NCI-H2107 treated with DMSO at 0.1 percent for 48 hours (cell line): Measurements from ENCODE around the gene TMEM123.

ENCODE experiments used
- DNase-seq: peaks from one replicate; lab custom pipeline; 2025; ENCODE audit not compliant: unreplicated experiment; lab: John Stamatoyannopoulos, UW

The TMEM123 gene

DNA sequence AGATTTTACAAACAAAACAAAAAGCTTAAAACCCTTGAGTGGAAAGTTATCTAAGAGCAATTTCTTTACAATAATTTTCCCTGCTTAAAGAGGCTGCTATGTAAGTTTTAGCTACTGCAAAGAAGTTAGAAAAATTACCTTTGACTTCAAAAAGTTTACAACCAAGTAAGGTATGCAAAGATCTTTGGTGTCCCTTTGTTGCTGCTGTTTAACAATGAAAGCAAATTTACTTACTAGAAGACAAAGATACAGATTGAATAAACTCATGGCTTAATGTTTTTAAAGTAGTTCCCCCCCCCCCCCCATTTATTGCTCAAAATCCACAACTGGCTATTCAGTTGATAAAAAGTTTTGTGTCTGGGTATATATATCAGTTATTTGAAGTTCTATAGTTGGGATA, 26.0 kb downstream of the TMEM123 start:
- DNase-seq = no peak

DNA sequence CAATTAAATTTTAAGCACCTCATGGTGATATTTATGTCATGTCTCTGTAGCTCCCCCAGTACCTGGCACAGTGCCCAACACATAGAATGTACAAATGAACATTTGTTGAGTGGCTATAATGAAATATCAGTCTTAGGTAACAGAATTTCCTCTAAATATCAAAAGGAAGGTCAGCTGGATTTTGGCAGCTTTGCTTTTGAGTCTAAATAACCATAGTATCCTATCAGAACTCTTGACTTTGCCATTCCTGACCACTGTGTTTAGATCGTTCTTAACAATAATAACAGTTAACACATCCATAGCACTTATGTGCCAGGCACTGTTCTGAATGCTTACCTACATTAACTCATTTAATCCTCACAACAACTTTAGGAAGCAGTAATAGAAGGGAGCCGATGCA, 26.6 kb downstream of the TMEM123 start:
- DNase-seq = no peak

DNA sequence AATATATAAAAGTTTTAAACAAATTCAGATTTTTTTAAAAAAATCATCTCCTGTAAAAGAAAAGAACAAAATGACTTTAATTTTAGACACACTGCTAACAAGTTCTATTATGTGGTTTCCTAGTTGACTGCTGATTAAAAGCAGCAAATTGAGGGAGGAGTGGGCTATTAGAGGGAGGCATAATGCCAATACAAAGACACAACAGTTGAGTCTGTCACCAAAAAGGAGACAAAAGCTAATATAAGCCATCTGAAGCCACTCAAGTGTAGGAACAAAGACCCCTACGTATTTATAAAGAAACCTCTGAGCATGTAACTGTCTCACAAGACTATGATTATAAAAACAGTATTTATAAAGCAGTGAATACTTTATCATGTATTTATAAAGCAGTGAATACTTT, 28.6 kb downstream of the TMEM123 start:
- peak; percentile 8 for DNase-seq

DNA sequence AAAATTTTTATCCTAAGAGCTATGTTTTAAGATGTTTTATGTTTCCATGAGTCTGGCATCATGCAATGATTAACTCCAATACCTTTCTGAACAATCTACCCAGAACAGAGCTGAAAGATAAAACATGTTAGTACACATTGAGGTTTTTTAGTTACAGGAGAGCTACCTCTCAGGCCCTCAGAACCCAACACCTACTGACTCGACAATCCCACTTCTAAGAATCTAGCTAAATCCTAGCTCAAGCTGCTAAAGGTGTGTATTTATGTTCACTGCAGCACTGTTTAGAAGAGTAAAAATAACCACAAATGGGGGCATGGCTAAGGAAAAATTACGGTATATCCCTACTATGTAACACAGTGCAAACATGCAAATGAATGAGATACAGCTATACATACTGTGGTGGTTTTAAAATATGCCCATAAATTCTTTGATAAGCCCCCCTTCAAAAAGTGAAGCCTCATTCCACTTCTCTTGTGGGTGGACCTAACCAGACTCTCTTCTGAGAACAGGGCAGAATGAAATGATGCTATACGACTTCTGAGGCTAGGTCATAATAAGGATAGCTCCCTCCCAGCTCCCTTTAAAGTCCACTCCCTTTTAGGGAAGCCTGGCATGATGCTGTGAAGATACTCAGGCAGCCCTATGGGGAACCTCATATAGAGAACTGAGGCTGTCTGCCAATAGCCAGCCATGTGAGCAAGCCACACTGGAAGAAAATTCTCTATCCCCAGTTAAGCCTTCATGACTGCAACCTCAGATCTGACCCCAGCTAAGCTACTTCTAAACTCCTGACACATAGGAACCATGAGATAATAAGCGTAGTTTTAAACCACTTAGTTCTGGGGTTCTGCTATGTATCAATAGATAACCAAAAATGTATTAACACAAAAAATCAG, 29.5 kb downstream of the TMEM123 start:
- no peak for DNase-seq

DNA sequence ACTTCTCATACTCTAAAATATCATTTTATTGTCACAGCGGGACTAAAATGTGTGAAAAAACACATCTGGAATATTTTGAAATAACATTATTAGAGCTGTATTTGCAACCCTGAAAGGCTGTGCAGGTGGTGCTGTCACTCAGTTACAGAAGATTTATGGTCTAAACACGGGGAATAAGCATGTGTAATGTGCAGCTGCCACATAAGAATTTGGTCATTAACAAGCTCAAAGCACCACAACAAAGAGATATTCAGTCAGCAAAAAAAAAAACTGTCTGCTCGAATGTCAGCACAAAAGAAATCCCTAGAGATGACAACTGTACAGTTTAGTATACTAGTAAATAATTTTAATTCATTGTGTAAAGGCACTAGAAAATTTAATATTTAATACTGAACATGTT, 31.3 kb downstream of the TMEM123 start:
- DNase-seq = peak; percentile 89

DNA sequence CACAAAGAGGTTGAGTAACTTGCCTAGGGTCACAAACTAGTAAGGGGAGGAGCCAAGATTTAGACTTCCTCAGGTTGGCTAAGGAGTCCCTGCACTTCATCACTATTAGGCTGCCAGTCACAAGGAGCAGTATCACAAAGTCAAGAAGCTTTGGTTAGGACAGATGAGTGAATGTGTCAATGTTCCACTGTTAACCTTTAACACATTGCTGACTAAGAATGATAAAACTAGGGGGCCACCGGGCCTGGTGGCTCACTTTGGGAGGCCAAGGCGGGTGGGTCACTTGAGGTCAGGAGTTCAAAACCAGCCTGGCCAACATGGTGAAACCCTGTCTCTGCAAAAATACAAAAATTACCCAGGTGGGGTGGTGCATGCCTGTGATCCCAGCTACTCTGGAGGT, 32.0 kb downstream of the TMEM123 start:
- no peak for DNase-seq

DNA sequence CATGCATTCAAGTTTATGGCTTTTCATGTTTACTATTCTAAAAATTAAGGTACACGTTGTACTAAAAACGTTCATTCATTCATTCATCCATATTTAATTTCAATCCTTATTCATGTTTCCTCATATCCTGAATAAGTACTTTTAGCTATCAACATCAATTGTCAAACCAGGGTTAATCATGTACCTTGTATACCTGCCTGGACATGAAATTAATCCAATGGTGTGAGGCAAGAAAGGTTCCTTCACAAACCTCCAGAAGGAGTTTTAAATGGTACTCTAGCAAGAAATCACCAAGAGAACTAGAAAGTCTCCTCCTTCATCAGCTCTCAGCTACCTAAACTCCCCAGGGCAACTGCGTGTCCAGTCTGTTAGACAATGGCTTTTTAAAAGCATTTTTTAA, 33.4 kb downstream of the TMEM123 start:
- no peak for DNase-seq

DNA sequence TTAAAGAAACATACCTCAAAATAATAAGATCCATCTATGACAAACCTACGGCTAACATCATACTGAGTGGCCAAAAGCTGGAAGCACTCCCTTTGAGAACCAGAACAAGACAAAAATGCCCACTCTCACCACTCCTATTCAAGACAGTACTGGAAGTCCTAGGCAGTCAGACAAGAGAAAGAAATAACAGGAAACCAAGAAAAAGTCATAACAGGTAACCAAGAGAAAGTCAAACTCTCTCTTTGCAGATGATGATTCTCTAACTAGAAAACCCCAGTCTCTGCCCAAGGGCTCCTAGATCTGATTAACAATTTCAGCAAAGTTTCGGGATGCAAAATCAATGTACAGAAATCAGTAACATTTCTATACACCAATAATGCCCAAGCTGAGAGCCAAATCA, 35.6 kb downstream of the TMEM123 start:
- no peak for DNase-seq

DNA sequence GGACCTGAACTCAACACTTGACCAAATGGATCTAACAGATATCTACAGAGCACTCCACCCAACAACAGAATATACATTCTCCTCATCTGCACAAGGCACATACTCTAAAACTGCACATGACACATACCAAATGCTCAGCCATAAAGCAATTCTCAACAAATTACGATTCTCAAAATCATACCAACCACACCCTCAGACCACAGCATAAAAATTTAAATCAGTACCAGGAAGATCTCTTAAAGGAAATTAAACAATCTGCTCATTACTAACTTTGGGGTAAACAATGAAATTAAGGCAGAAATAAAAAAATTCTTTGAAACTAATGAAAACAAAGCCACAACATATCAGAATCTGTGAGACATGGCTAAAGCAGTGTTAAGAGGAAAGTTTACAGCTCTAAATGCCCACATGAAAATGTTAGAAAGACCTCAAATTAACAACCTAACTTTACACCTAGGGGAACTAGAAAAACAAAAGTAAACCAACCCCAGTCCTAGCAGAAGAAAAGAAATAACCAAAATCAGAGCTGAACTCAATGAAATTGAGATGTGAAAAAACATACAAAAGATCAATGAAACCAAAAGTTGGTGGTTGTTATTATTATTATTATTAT, 37.2 kb downstream of the TMEM123 start:
- DNase-seq = no peak

DNA sequence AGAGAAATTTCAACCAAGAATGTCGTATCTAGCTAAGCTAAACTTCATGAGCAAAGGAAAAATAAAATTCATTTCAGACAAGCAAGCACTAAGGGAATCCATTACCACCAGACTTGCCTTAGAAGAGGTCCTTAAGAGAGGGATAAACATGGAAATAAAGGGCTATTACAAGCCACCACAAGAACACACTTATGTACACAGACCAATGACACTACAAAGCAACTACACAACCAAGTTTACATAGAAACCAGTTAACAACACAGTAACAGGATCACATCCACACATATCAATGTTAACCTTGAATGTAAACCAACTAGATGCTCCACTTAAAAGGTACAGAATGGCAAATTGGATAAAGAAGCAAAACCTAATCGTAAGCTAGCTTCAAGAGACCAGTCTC, 38.0 kb downstream of the TMEM123 start:
- DNase-seq = peak; percentile 18

DNA sequence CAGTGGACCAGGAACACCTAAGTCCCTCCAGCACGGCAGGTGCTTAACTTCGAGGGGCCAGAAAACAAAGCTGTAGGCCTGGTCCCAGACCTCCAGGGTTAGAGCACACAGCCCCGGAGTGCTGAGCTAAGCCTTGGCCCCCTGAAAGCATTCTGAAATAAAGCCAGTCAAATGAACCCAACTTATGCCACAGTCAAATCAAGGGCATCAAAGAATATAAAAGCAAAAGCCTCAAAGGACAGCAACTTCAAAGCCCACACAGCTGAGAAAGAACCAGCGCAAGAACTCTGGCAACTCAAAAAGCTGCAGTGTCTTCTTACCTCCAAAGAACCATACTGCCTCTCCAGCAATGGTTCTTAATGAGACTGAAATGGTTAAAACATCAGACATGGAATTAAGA, 39.1 kb downstream of the TMEM123 start:
- no peak for DNase-seq

DNA sequence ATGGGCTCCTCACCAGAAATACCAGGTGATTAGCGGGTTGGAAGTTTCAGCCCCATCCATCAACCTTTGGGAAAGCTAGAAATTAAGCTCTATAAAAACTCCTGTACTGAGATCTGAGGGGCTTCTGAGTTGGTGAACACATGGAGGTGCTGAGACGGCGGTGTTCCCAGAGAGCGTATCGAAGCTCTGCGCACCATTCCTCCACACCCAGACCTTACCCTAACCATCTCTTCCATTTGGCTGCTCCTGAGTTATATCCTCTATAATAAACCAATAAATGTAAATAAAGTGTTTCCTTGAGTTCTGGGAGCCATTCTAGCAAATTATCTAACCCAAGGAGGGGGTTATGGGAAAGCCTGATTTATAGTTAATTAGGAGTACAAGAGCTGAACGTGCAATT, 41.4 kb downstream of the TMEM123 start:
- no peak for DNase-seq

DNA sequence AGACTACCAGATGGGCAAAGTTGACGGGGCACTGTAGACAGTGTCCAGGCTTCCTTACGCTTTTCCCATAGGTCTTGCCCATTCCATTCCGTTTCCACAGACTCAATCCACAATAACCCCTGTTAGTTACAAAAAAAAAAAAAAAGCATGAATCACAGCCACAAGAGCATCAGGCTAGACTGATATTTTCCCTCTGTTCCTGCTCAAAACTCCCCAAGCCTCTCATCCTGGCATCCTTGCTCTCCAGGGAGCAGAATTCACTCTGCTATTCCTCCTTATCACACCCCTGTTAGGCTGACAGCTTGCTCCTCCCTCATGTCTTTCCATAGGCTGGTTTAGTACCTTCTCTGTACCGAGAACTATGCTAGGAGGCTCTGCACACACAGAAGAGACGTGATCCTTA, 42.2 kb downstream of the TMEM123 start:
- no peak for DNase-seq

DNA sequence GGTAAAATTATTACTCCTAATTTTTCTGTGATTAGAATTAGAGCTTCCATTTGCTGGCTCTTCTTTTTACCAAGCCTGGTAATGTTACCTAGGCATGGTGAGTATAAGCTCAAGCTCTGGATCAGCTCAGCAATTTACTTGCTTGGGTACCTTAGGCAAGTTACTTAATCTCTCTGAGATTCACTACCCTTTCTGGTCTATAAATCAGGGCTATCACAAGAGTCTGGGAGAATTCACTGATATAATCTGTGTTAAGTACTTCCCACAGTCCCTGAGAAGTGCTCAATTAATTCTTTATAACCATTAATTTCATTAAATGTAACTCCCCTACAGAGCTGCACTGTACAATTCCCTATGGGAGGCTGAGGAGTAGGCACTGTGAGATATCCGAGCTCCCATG, 44.2 kb downstream of the TMEM123 start:
- DNase-seq = no peak

DNA sequence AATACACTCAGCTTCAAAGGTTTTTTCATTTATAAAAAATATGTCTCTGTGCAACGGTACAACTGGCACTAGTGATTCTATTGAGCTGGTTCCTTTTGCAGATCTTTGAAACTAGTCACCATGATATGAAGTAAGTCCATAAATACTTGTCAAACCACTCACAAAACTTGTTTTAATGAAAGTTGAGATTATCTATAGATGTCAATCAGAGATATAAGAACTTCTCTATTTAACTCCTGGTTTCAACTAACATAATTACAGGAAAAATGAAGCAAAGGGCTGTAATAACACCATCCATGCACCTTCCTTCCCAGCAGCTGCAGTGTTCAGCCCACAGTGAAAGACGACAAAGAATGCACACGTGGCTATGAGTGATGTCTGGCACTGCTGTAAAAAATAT, 44.7 kb downstream of the TMEM123 start:
- DNase-seq = no peak

DNA sequence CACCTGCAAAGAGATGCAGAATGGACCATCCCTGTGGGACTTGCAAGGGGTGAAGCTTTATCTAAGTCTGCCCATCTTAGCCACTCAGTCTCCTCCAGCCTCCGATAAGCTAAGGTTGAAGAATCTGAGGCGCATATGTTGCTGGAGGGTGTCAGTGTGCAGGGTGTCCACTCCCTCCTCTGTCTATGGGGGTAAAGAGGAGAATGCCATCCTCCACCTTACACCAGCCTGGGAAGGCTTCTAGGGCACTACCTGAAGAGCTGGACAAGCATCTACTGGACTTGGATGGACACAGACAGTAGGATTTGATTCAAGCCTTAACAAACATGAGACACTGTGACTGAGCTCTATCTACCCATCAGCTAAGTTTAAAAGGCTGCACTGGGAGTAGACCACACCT, 46.5 kb downstream of the TMEM123 start:
- no peak for DNase-seq

DNA sequence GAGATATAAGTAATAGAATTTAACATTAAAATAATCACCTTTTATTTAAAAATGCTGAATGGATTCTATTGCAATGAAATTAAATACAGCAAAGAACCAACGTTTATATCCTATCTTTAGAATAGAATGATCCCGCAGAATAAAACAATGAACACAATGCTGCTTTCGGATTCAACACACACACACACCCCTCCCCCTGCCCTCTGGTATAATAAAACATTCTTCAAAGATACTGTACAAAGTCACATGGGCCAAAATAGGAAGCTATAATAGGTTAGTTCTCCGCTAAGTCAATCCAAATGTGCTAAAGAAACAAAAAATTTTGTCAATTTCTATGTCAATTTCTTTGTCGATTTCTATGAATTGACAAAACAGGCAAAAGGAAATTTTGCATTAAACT, 47.1 kb downstream of the TMEM123 start:
- DNase-seq = no peak

DNA sequence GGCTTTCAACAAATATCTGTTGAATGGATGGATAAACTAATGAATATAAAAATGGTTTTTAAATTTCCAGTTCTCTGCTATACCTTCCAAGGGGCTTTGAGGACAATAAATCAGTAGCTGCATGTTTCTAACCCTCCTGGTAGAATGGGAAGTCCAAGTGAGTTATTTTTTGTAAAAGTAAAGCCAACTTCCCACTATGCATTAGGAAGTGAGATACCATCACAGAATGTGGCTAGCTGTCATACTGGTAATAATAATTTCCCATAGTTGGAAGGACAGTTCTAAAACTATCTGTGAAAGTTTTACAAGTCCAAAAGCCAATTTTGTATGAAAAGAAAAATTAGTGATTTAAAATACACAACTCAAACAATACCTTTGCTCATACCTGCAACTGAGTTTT, 50.0 kb downstream of the TMEM123 start:
- no peak for DNase-seq

DNA sequence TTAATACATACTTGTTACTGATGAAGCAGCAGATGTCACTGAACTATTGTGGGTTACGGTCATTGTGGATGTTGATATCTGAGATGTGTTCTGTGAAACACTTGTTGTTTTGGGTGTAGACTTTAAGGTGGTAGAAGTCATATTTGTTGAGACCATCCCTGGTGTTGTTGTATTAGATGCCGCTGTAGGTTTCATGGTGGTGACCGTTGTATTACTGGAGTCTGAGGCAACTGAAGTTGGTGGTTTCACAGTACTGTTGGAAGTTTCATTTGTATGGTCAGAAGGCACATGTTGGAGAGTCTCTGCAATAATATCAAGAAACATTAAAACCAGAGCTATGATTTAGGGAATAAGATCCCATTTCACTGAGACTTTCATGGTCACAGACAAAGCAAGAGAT, 50.7 kb downstream of the TMEM123 start:
- DNase-seq = no peak

DNA sequence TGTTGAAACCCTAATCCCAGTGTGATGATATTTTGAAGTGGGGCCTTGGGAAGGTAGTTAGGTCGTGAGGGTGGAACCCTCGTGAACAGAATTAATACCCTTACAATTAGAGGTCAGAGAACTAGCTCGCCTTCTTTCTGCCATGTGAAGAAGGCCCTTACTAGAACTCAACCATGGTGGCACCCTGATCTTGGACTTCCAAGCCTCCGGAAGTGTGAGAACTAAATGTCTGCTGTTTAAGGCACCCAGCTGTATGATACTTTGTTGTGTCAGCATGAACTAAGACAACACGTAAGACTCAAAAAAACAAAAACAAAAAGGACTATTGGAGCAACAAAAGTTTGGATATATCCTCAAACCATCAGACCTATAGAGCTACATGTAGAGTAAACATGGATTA, 52.0 kb downstream of the TMEM123 start:
- DNase-seq = no peak

DNA sequence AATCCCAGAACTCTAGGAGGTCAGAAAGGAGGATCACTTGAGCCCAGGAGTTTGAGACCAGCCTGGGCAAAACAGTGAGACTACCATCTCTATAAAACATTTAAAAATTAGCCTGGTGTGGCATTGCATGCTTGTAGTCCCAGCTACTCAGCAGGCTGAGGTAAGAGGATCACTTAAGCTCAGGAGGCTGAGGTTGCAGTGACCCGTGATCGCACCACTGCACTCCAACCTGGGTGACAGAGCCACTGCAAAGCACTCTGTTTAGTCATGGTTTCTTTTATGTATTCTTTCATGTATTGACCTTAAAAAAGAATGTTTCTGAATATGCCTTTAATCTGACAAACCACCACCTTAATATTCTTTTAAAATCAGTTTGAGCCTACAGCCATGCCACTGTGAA, 53.4 kb downstream of the TMEM123 start:
- DNase-seq = no peak

DNA sequence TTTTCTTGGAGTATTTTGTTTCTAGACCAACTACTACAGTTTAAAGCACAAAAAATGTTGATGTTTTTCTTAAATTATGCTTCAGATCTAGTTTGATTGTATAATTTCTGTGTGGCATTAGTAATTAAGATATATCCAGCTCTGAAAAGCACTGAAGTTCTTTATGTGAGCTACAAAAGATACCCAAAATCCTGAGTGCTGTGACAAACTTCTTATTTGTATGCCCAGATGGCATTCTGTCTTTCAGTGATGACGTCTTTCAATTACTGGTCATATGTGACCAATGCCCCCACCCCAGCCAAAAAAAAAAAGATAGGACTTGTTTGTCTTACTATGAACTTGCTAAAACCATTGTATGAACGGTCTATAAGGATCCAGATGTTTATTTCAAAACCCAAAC, 54.3 kb downstream of the TMEM123 start:
- no peak for DNase-seq
